ENCODE results near the gene RAB12.

- TF ChIP-seq SMAD1 (CRISPR knock-in tag; IDR thresholded peaks at IDR 0.05; ENCODE audit: borderline replicate concordance, low read depth) (no peak), CTCF (CRISPR knock-in tag; IDR thresholded peaks at IDR 0.05) (no peak), SP140L (CRISPR knock-in tag; IDR thresholded peaks at IDR 0.05; ENCODE audit: borderline replicate concordance) (no peak), CCAR2 (optimal IDR thresholded peaks at IDR 0.05; ENCODE audit: low read depth, low read length) (no peak), TBX2 (CRISPR knock-in tag; IDR thresholded peaks at IDR 0.05; ENCODE audit: borderline replicate concordance) (no peak), RAD51 (IDR thresholded peaks at IDR 0.05; ENCODE audit: borderline replicate concordance) (no peak), MAFK (conservative IDR thresholded peaks at IDR 0.05 in 1 of 2, IDR thresholded peaks at IDR 0.05 in 1 of 2; ENCODE audit: low read length in 2 of 2) (no peak), ZBTB40 (IDR thresholded peaks at IDR 0.05) (no peak), ZBTB40 (CRISPR knock-in tag; IDR thresholded peaks at IDR 0.05) (no peak), POLR2A (IDR thresholded peaks at IDR 0.05; ENCODE audit: insufficient read depth in 1 of 2, low read depth in 2 of 2, low read length in 2 of 2) (no peak), PHF21A (CRISPR knock-in tag; IDR thresholded peaks at IDR 0.05) (no peak), SP1 (IDR thresholded peaks at IDR 0.05) (no peak), SP1 (CRISPR knock-in tag; IDR thresholded peaks at IDR 0.05) (no peak), ZNF563 (CRISPR knock-in tag; IDR thresholded peaks at IDR 0.05) (no peak), BRCA1 (CRISPR knock-in tag; IDR thresholded peaks at IDR 0.05) (no peak), BHLHE40 (IDR thresholded peaks at IDR 0.05; ENCODE audit: low read length) (no peak)
Observed at GRCh38 chr18:8571399-8571798, 37.8 kb upstream of the RAB12 start.

All from HepG2 (cell line).